HEK293 (cell line): ENCODE data around the gene PTPRG.

Source experiments
- ATF2 ChIP-seq: fragments of 450-650 bp; formaldehyde crosslinking; IDR thresholded peaks from 2 replicates; pipeline ENCODE4 v1.5.1; 2016; ENCODE audit warnings: missing biosample characterization, missing genetic modification characterization, low read depth
- BCL11A ChIP-seq: fragments of 450-650 bp; formaldehyde crosslinking; IDR thresholded peaks from 2 replicates; pipeline ENCODE4 v1.5.1; 2016; ENCODE audit warnings: low read depth, missing biosample characterization, missing genetic modification characterization
- BCL6B ChIP-seq: fragments of 450-650 bp; formaldehyde crosslinking; IDR thresholded peaks from 2 replicates; pipeline ENCODE4 v1.5.1; 2017; ENCODE audit warnings: missing biosample characterization, missing genetic modification characterization
- GFI1B ChIP-seq: fragments of 450-650 bp; formaldehyde crosslinking; IDR thresholded peaks from 2 replicates; pipeline ENCODE4 v1.5.1; 2016; ENCODE audit warnings: missing biosample characterization, missing genetic modification characterization
- GLI4 ChIP-seq: fragments of 450-650 bp; formaldehyde crosslinking; IDR thresholded peaks from 2 replicates; pipeline ENCODE4 v1.5.1; 2016; ENCODE audit warnings: missing biosample characterization, missing genetic modification characterization
- GLIS1 ChIP-seq: fragments of 450-650 bp; formaldehyde crosslinking; IDR thresholded peaks from 2 replicates; pipeline ENCODE4 v1.5.1; 2016; ENCODE audit warnings: missing biosample characterization, missing genetic modification characterization
- GLIS2 ChIP-seq: fragments of 450-650 bp; formaldehyde crosslinking; IDR thresholded peaks from 2 replicates; pipeline ENCODE4 v1.5.1; 2016; ENCODE audit warnings: missing biosample characterization, missing genetic modification characterization
- HOXC10 ChIP-seq: sonication (generic); formaldehyde crosslinking; IDR thresholded peaks from 2 replicates; pipeline ENCODE4 v1.8.1; 2023; ENCODE audit warnings: mild to moderate bottlenecking, missing genetic modification reagents
- KLF1 ChIP-seq: fragments of 450-650 bp; formaldehyde crosslinking; IDR thresholded peaks from 2 replicates; pipeline ENCODE4 v1.5.1; 2016; ENCODE audit warnings: missing biosample characterization, missing genetic modification characterization
- KLF9 ChIP-seq: fragments of 450-650 bp; formaldehyde crosslinking; IDR thresholded peaks from 2 replicates; pipeline ENCODE4 v1.5.1; 2016; ENCODE audit warnings: missing biosample characterization, missing genetic modification characterization, low read depth
- OVOL3 ChIP-seq: fragments of 450-650 bp; formaldehyde crosslinking; IDR thresholded peaks from 2 replicates; pipeline ENCODE4 v1.5.1; 2016; ENCODE audit warnings: missing biosample characterization, missing genetic modification characterization
- PATZ1 ChIP-seq: fragments of 450-650 bp; formaldehyde crosslinking; IDR thresholded peaks from 2 replicates; pipeline ENCODE4 v1.5.1; 2016; ENCODE audit warnings: missing biosample characterization, missing genetic modification characterization
- PBX3 ChIP-seq: sonication (generic); formaldehyde crosslinking; IDR thresholded peaks from 2 replicates; pipeline ENCODE4 v1.8.1; 2022; ENCODE audit warnings: mild to moderate bottlenecking, moderate library complexity, missing genetic modification reagents
- SP2 ChIP-seq: fragments of 450-650 bp; formaldehyde crosslinking; IDR thresholded peaks from 2 replicates; pipeline ENCODE4 v1.5.1; 2016; ENCODE audit warnings: missing biosample characterization, missing genetic modification characterization
- WT1 ChIP-seq: fragments of 450-650 bp; formaldehyde crosslinking; IDR thresholded peaks from 2 replicates; pipeline ENCODE4 v1.5.1; 2016; ENCODE audit warnings: missing biosample characterization, missing genetic modification characterization
- ZEB2 ChIP-seq: fragments of 450-650 bp; formaldehyde crosslinking; IDR thresholded peaks from 2 replicates; pipeline ENCODE4 v1.5.1; 2016; ENCODE audit warnings: missing biosample characterization, missing genetic modification characterization
- ZNF155 ChIP-seq: fragments of 450-650 bp; formaldehyde crosslinking; IDR thresholded peaks from 2 replicates; pipeline ENCODE4 v1.5.1; 2016; ENCODE audit warnings: missing biosample characterization, missing genetic modification characterization
- ZNF184 ChIP-seq: fragments of 450-650 bp; IDR thresholded peaks from 2 replicates; pipeline ENCODE4 v1.5.1; 2018; ENCODE audit warnings: missing biosample characterization, mild to moderate bottlenecking, missing genetic modification characterization
- ZNF202 ChIP-seq: fragments of 450-650 bp; formaldehyde crosslinking; IDR thresholded peaks from 2 replicates; pipeline ENCODE4 v1.5.1; 2016; ENCODE audit warnings: missing biosample characterization, missing genetic modification characterization, borderline replicate concordance
- ZNF248 ChIP-seq: fragments of 450-650 bp; formaldehyde crosslinking; IDR thresholded peaks from 2 replicates; pipeline ENCODE4 v1.5.1; 2017; ENCODE audit warnings: missing biosample characterization, missing genetic modification characterization
- ZNF302 ChIP-seq: fragments of 450-650 bp; formaldehyde crosslinking; IDR thresholded peaks from 2 replicates; pipeline ENCODE4 v1.5.1; 2016; ENCODE audit warnings: missing biosample characterization, missing genetic modification characterization, low read depth
- ZNF354C ChIP-seq: fragments of 450-650 bp; formaldehyde crosslinking; IDR thresholded peaks from 2 replicates; pipeline ENCODE4 v1.5.1; 2016; ENCODE audit warnings: missing biosample characterization, missing genetic modification characterization, low read depth, borderline replicate concordance
- ZNF391 ChIP-seq: fragments of 450-650 bp; formaldehyde crosslinking; IDR thresholded peaks from 2 replicates; pipeline ENCODE4 v1.5.1; 2016; ENCODE audit warnings: low read depth, missing biosample characterization, missing genetic modification characterization, borderline replicate concordance
- ZNF394 ChIP-seq: fragments of 450-650 bp; formaldehyde crosslinking; IDR thresholded peaks from 2 replicates; pipeline ENCODE4 v1.5.1; 2016; ENCODE audit warnings: missing biosample characterization, missing genetic modification characterization, mild to moderate bottlenecking, moderate library complexity, borderline replicate concordance
- ZNF473 ChIP-seq: fragments of 450-650 bp; formaldehyde crosslinking; IDR thresholded peaks from 2 replicates; pipeline ENCODE4 v1.5.1; 2017; ENCODE audit warnings: missing biosample characterization, missing genetic modification characterization
- ZNF510 ChIP-seq: fragments of 450-650 bp; formaldehyde crosslinking; IDR thresholded peaks from 2 replicates; pipeline ENCODE4 v1.5.1; 2018; ENCODE audit warnings: mild to moderate bottlenecking, missing genetic modification characterization, missing biosample characterization; ENCODE audit not compliant: insufficient replicate concordance
- ZNF580 ChIP-seq: fragments of 450-650 bp; formaldehyde crosslinking; IDR thresholded peaks from 2 replicates; pipeline ENCODE4 v1.5.1; 2016; ENCODE audit warnings: missing biosample characterization, missing genetic modification characterization
- ZNF639 ChIP-seq: fragments of 450-650 bp; formaldehyde crosslinking; IDR thresholded peaks from 2 replicates; pipeline ENCODE4 v1.5.1; 2016; ENCODE audit warnings: missing biosample characterization, missing genetic modification characterization
- ZNF658 ChIP-seq: fragments of 450-650 bp; formaldehyde crosslinking; IDR thresholded peaks from 2 replicates; pipeline ENCODE4; 2016; ENCODE audit warnings: missing biosample characterization, missing genetic modification characterization
- ZNF792 ChIP-seq: fragments of 450-650 bp; formaldehyde crosslinking; IDR thresholded peaks from 2 replicates; pipeline ENCODE4 v1.5.1; 2016; ENCODE audit warnings: missing biosample characterization, missing genetic modification characterization
- ZNF837 ChIP-seq: fragments of 450-650 bp; formaldehyde crosslinking; IDR thresholded peaks from 2 replicates; pipeline ENCODE4 v1.5.1; 2016; ENCODE audit warnings: missing biosample characterization, missing genetic modification characterization
- ZXDB ChIP-seq: fragments of 450-650 bp; formaldehyde crosslinking; IDR thresholded peaks from 2 replicates; pipeline ENCODE4 v1.5.1; 2016; ENCODE audit warnings: missing biosample characterization, missing genetic modification characterization

PTPRG gene

GRCh38 chr3:61634678-61635077 lies 73.3 kb downstream of the PTPRG start (continued):
- TF ChIP-seq KLF9 (tag by site-specific recombination) (no peak), ZNF391 (tag by site-specific recombination) (peak; percentile 31; the same call in 1 of the 2 replicates), WT1 (no peak), GLIS2 (tag by site-specific recombination) (no peak), ZNF639 (tag by site-specific recombination) (peak; percentile 81), OVOL3 (peak; percentile 95), GLI4 (no peak), ZNF580 (peak; percentile 94), ZNF354C (no peak), ZNF473 (no peak), ZNF184 (tag by site-specific recombination) (no peak), ZNF792 (no peak), ZNF248 (tag by site-specific recombination) (no peak), GLIS1 (tag by site-specific recombination) (no peak), GFI1B (tag by site-specific recombination) (peak; percentile 77; the same call in 1 of the 2 replicates), ZNF202 (no peak), ZNF155 (no peak), SP2 (tag by site-specific recombination) (no peak), ZXDB (tag by site-specific recombination) (peak; percentile 98), ZEB2 (tag by site-specific recombination) (peak; percentile 97), ZNF658 (tag by site-specific recombination) (no peak), ZNF302 (no peak), PBX3 (CRISPR knock-in tag) (no peak), KLF1 (tag by site-specific recombination) (no peak), BCL6B (tag by site-specific recombination) (no peak), HOXC10 (no peak), PATZ1 (tag by site-specific recombination) (no peak), ZNF837 (no peak), BCL11A (tag by site-specific recombination) (no peak), ATF2 (tag by site-specific recombination) (peak; percentile 79), ZNF510 (tag by site-specific recombination) (no peak), ZNF394 (tag by site-specific recombination) (no peak)
